Measurements from ENCODE around the gene MBD3L5. TPM values are rescaled to one million over a fixed set of nuclear protein-coding genes. Genes with fewer than 3 reads are reported as not detected.
"Not testable (repeated sequence)": the region's sequence is repeated elsewhere in the genome, so short reads cannot be mapped to it uniquely, and the experiment has no call there.

Gene MBD3L5
- total RNA-seq, 1 experiment from 2014 or later, result not detected

DNA sequence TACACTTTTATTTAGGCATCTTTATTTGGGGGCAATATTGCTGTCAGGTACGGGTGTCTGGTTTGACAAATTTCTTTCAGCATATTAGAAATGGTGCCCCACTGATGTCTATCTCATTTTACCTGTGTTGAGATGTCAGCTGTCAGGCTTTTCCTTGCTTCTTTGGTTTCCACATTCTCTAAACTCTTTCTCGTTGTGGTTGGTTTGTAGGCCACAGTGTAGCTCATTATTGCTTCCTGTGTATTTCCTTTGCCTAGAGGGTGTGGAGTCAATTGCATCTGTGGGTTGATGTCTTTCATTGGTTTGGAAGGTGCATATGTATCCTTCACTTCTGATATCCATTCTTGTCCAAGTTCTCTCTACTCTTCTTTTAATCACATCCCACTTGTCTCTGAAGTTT, 29.6 kb downstream of the MBD3L5 start:
- not testable (repeated sequence) for DNase-seq (ENCODE audit: low read depth in 1 of 2, low spot score in 2 of 2); H3K27ac ChIP-seq; H3K9me3 ChIP-seq (replicated peaks); H3K27me3 ChIP-seq (replicated peaks); H3K4me3 ChIP-seq; H3K4me1 ChIP-seq (replicated peaks); H3K36me3 ChIP-seq

GRCh38 chr19:7063339-7063738, 33.0 kb downstream of the MBD3L5 start:
- H3K4me1 ChIP-seq (replicated peaks), result no peaks in the 10 kb centered on the region
- H3K27ac ChIP-seq, result no peak overlapping the region
- no peaks in the 10 kb centered on the region for H3K27me3 ChIP-seq (replicated peaks)
- no peak overlapping the region for H3K4me3 ChIP-seq
- no peaks in the 10 kb centered on the region for H3K36me3 ChIP-seq
- no peaks in the 10 kb centered on the region for H3K9me3 ChIP-seq (replicated peaks)
- no peak for DNase-seq (ENCODE audit: low read depth in 1 of 2, low spot score in 2 of 2)

DNA sequence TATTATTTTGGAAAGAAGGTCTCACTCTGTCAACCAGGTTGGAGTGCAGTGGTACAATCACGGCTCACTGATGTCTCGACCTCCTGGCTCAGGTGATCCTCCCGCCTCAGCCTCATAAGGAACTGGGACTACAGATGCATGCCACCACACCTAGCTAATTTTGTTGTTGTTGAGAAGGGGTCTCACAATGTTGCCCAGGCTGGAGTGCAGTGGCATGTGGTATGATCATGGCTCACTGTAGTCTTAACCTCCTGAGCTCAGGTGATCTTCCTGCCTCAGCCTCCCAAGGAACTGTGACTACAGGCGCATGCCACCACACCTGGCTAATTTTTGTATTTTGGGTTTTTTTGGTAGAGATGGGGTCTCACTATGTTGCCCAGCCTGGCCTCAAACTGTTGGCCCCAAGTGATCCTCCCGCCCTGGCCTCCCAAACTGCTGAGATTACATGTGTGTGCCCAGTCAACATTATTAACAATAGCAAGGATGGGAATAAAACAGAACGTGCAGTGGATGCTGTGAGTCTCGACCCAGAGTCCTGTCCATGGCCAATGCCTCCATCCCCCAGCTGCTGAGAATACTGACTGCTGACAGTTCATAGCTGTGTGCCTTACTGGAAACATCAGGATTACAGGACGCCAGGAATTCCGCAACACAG, 33.5 kb downstream of the MBD3L5 start:
- peaks cover 3% of the 10 kb centered on the region; the same call in 1 of the 2 replicates for H3K9me3 ChIP-seq (replicated peaks)
- no peaks in the 10 kb centered on the region for H3K27me3 ChIP-seq (replicated peaks)
- DNase-seq (ENCODE audit: low read depth in 1 of 2, low spot score in 2 of 2), result no peak
- H3K36me3 ChIP-seq, result 0 out of 2 replicates have a peak, but pooled peaks cover 2% of the 10 kb centered on the region
- no peak overlapping the region for H3K27ac ChIP-seq
- H3K4me1 ChIP-seq (replicated peaks), result peaks cover 4% of the 10 kb centered on the region; the same call in 1 of the 2 replicates
- no peak overlapping the region for H3K4me3 ChIP-seq

DNA sequence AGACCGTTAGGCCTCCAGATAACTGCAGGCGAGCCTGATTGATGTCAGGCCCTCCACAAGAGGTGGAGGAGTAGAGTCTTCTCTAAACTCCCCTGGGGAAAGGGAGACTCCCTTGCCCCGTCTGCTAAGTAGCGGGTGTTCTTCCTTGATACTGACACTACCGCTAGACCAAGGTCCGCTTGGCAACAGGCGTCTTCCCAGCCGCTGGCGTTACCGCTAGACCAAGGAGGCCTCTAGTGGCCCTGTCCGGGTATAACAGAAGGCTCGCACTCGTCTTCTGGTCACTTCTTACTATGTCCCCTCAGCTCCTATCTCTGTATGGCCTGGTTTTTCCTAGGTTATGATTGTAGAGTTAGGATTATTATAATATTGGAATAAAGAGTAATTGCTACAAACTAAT, 36.7 kb downstream of the MBD3L5 start:
- H3K9me3 ChIP-seq (replicated peaks); H3K4me1 ChIP-seq (replicated peaks); H3K27me3 ChIP-seq (replicated peaks); H3K4me3 ChIP-seq; H3K27ac ChIP-seq: not testable (repeated sequence)
- DNase-seq (ENCODE audit: low read depth in 1 of 2, low spot score in 2 of 2), result peak in 1 of 2 experiments; percentile 58
- H3K36me3 ChIP-seq, result peaks cover 22% of the 10 kb centered on the region

DNA sequence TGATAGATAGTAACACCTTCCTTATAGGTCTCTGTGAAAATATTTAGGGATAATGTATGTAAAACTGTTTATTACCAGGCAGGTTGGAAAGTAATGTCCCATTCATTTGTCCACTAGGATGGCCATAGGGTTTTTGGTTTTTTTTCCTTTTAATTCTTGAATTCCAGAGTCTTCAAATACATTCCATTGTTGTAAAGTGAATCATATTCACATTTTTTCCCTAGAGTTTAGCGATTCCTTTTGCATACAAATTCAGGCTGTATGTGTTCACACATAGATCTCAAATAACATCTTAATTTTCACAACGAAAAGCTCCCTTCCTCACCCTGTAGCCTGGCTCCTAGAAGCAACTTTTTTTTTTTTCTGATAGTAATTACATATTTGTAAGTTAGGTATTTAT, 37.3 kb downstream of the MBD3L5 start:
- H3K36me3 ChIP-seq, result peaks cover 28% of the 10 kb centered on the region
- no peak overlapping the region for H3K27ac ChIP-seq
- no peak overlapping the region for H3K4me3 ChIP-seq
- DNase-seq (ENCODE audit: low read depth in 1 of 2, low spot score in 2 of 2), result no peak
- H3K4me1 ChIP-seq (replicated peaks), result peaks cover 7% of the 10 kb centered on the region; the same call in 1 of the 2 replicates
- no peaks in the 10 kb centered on the region for H3K27me3 ChIP-seq (replicated peaks)
- H3K9me3 ChIP-seq (replicated peaks), result peaks cover 9% of the 10 kb centered on the region

- Histone ChIP-seq H3K27me3 (replicated peaks) (no peaks in the 10 kb centered on the region), H3K36me3 (peaks cover 35% of the 10 kb centered on the region), H3K27ac (no peak overlapping the region), H3K4me3 (peak overlapping the region; percentile 79), H3K9me3 (replicated peaks) (peaks cover 9% of the 10 kb centered on the region), H3K4me1 (replicated peaks) (peaks cover 7% of the 10 kb centered on the region; the same call in 1 of the 2 replicates)
- no peak for DNase-seq (ENCODE audit: low read depth in 1 of 2, low spot score in 2 of 2)
Observed at GRCh38 chr19:7068599-7068998, 38.2 kb downstream of the MBD3L5 start.

GRCh38 chr19:7069042-7069903, 38.9 kb downstream of the MBD3L5 start, which contains the start of gene ZNF557:
TSS of gene ZNF557 (plus strand) at chr19:7069703. CDS start at chr19:7075075, 5,372 bp downstream.
- DNase-seq (ENCODE audit: low read depth in 1 of 2, low spot score in 2 of 2), result peak; percentile 96 to 98

DNA sequence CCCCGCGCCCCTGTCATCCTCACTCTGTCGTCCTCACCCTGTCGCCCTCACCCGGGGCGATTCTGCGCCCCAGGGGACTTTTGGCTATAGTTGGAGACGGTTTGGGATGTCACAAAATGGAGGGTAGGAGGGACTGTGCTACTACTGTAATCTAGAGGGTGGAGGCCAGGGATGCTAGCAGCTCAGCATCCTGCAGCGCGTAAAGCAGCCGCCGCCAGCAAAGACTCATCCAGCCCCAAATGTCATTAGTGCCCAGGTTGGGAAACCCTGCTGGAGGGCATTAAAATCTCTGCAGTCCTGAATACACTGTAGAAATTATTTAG, 39.5 kb downstream of the MBD3L5 start:
- Histone ChIP-seq H3K4me1 (replicated peaks) (peaks cover 7% of the 10 kb centered on the region; the same call in 1 of the 2 replicates), H3K9me3 (replicated peaks) (peaks cover 9% of the 10 kb centered on the region), H3K4me3 (peak overlapping the region; percentile 79), H3K27me3 (replicated peaks) (no peaks in the 10 kb centered on the region), H3K27ac (peak overlapping the region; percentile 14), H3K36me3 (peaks cover 44% of the 10 kb centered on the region)
- DNase-seq (ENCODE audit: low read depth in 1 of 2, low spot score in 2 of 2), result no peak

More at GRCh38 chr19:7069042-7069903, 38.9 kb downstream of the MBD3L5 start, which contains the start of gene ZNF557:
- Histone ChIP-seq H3K27ac (peak within 1 kb of the TSS; percentile 14), H3K36me3 (peaks cover 42% of the 10 kb centered on the region), H3K9me3 (replicated peaks) (peaks cover 9% of the 10 kb centered on the region), H3K4me3 (peak within 1 kb of the TSS; percentile 79), H3K4me1 (replicated peaks) (peaks cover 7% of the 10 kb centered on the region; the same call in 1 of the 2 replicates), H3K27me3 (replicated peaks) (no peaks in the 10 kb centered on the region)

DNA sequence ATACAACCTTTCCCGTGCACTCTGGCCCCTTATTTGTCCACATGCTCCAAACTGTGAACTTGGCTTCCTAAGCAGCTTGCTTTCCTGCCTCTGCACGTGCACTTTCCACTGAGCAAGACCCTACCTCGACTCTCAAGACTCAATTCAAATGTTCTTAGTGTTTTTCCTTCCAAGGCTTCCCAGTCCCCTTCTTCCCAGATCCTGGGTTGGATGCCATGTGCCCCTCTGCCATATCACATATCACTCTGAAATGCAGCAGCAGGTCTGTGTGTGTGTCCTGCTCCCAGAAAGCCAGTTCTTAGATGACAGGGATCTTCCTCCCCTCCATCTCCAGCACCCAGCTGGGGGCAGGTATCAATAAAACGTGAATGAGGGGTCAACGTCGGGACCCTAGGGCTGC, 42.2 kb downstream of the MBD3L5 start:
- peaks cover 69% of the 10 kb centered on the region for H3K36me3 ChIP-seq
- H3K9me3 ChIP-seq (replicated peaks), result peaks cover 13% of the 10 kb centered on the region
- no peaks in the 10 kb centered on the region for H3K27me3 ChIP-seq (replicated peaks)
- no peak for DNase-seq (ENCODE audit: low read depth in 1 of 2, low spot score in 2 of 2)
- H3K27ac ChIP-seq, result no peak overlapping the region
- H3K4me1 ChIP-seq (replicated peaks), result peaks cover 7% of the 10 kb centered on the region; the same call in 1 of the 2 replicates
- H3K4me3 ChIP-seq, result no peak overlapping the region

GRCh38 chr19:7074705-7075282, 44.4 kb downstream of the MBD3L5 start:
- Histone ChIP-seq H3K4me3 (no peak overlapping the region), H3K36me3 (peaks cover 87% of the 10 kb centered on the region), H3K27ac (no peak overlapping the region), H3K9me3 (replicated peaks) (peaks cover 26% of the 10 kb centered on the region), H3K27me3 (replicated peaks) (no peaks in the 10 kb centered on the region), H3K4me1 (replicated peaks) (peaks cover 3% of the 10 kb centered on the region; the same call in 1 of the 2 replicates)
- DNase-seq (ENCODE audit: low read depth in 1 of 2, low spot score in 2 of 2), result peak in 1 of 2 experiments; percentile 25

DNA sequence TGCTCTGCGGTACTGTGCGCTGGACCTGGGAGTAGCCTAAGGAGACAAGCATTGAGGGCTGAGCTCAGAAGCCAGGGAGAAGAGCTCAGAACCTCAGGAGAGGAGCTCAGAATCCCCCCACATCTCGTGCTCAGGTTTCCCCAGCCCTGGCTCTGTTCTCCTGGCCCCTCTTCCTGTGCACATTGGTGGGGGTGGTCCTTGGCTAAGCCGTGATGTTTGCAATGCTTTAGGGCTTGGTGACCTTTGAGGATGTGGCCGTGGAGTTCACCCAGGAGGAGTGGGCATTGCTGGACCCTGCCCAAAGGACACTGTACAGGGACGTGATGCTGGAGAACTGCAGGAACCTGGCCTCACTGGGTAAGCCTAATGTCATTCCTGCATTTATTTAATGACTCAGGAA, 45.8 kb downstream of the MBD3L5 start:
- H3K27ac ChIP-seq, result no peak overlapping the region
- H3K4me3 ChIP-seq, result no peak overlapping the region
- peaks cover 33% of the 10 kb centered on the region for H3K9me3 ChIP-seq (replicated peaks)
- no peak for DNase-seq (ENCODE audit: low read depth in 1 of 2, low spot score in 2 of 2)
- H3K4me1 ChIP-seq (replicated peaks), result no peaks in the 10 kb centered on the region
- H3K36me3 ChIP-seq, result peaks cover 91% of the 10 kb centered on the region
- H3K27me3 ChIP-seq (replicated peaks), result no peaks in the 10 kb centered on the region

GRCh38 chr19:7078008-7078407, 47.6 kb downstream of the MBD3L5 start:
- peaks cover 92% of the 10 kb centered on the region for H3K36me3 ChIP-seq
- H3K9me3 ChIP-seq (replicated peaks), result peaks cover 46% of the 10 kb centered on the region
- H3K4me1 ChIP-seq (replicated peaks), result no peaks in the 10 kb centered on the region

More at GRCh38 chr19:7078008-7078407, 47.6 kb downstream of the MBD3L5 start:
- Histone ChIP-seq H3K27ac (no peak overlapping the region), H3K27me3 (replicated peaks) (no peaks in the 10 kb centered on the region), H3K4me3 (no peak overlapping the region)
- no peak for DNase-seq (ENCODE audit: low read depth in 1 of 2, low spot score in 2 of 2)
